Right renal cortex interstitium (tissue), 3 donors: ENCODE data around the gene HMSD. TPM values are rescaled to one million over a fixed set of nuclear protein-coding genes. Genes with fewer than 3 reads are reported as not detected.
"Not testable (repeated sequence)": the region's sequence is repeated elsewhere in the genome, so short reads cannot be mapped to it uniquely, and the experiment has no call there.

Experiments used
- DNase-seq, 3 donors: peaks; one replicate each; pipeline ENCODE4 v3.0.0-alpha.2; 2013; ENCODE audit warnings: low read depth in 3 of 3, low spot score in 2 of 3
- polyA plus RNA-seq, 3 donors: library from polyadenylated mRNA; unstranded; fragments of 120-200 nt; gene quantifications; one replicate each; pipeline ENCODE4 v1.2.1, GENCODE V29; 2013; ENCODE audit not compliant: insufficient read length in 3 of 3

Gene HMSD
- 1 to 10 TPM in 2 of 3 donors, under 1 TPM in 1; 0.78 to 2.2 (median 1.6) TPM for polyA plus RNA-seq

- no peak for DNase-seq
Observed at GRCh38 chr18:63949068-63949737, at the start of gene HMSD. TSS of gene HMSD (plus strand) at chr18:63949301. CDS start at chr18:63953456, 4,155 bp downstream.

GRCh38 chr18:63903851-63904570 lies 45.1 kb upstream of the HMSD start:
- no peak for DNase-seq

- DNase-seq, result no peak
Observed at GRCh38 chr18:63904694-63905093, 44.4 kb upstream of the HMSD start.

- DNase-seq, result no peak
Observed at GRCh38 chr18:63905361-63905760, 43.7 kb upstream of the HMSD start.

GRCh38 chr18:63906056-63906455 lies 43.0 kb upstream of the HMSD start:
- no peak for DNase-seq

- DNase-seq, result no peak
Observed at GRCh38 chr18:63907664-63908063, 41.4 kb upstream of the HMSD start, which contains the start of gene SERPINB10. TSS of gene SERPINB10 (plus strand) at chr18:63907958. CDS start at chr18:63915511, 7,553 bp downstream.

GRCh38 chr18:63908858-63909257 lies 40.2 kb upstream of the HMSD start:
- DNase-seq, result no peak

GRCh38 chr18:63909870-63910269 lies 39.2 kb upstream of the HMSD start:
- DNase-seq, result no peak

- DNase-seq, result no peak
Observed at GRCh38 chr18:63917817-63918216, 31.3 kb upstream of the HMSD start.

GRCh38 chr18:63922049-63922448 lies 27.1 kb upstream of the HMSD start:
- DNase-seq, result no peak

GRCh38 chr18:63924551-63924950 lies 24.6 kb upstream of the HMSD start:
- no peak for DNase-seq

GRCh38 chr18:63928331-63928730 lies 20.8 kb upstream of the HMSD start:
- DNase-seq, result no peak

- DNase-seq, result not testable (repeated sequence)
Observed at GRCh38 chr18:63929369-63929768, 19.7 kb upstream of the HMSD start.

- no peak for DNase-seq
Observed at GRCh38 chr18:63930773-63931354, 18.2 kb upstream of the HMSD start.

- DNase-seq, result peak; percentile 25 to 44 (median 39)
Observed at GRCh38 chr18:63936156-63936931, 12.8 kb upstream of the HMSD start.

GRCh38 chr18:63936932-63937393 lies 12.1 kb upstream of the HMSD start:
- DNase-seq, result no peak

- no peak for DNase-seq
Observed at GRCh38 chr18:63940008-63940407, 9.1 kb upstream of the HMSD start.

- not testable (repeated sequence) for DNase-seq
Observed at GRCh38 chr18:63940543-63941050, 8.5 kb upstream of the HMSD start.

- no peak for DNase-seq
Observed at GRCh38 chr18:63947051-63947790, 1.9 kb upstream of the HMSD start.

- no peak for DNase-seq
Observed at GRCh38 chr18:63951302-63951705, 2.2 kb downstream of the HMSD start.
